Activated effector memory CD4-positive, alpha-beta T cell treated with anti-CD3 and anti-CD28 coated beads, Interleukin-2, amount 50 U/mL, for 16 hours (primary cell): ENCODE data around the gene PLSCR4.
"Not testable (repeated sequence)": the region's sequence is repeated elsewhere in the genome, so short reads cannot be mapped to it uniquely, and the experiment has no call there.

ENCODE experiments used
- DNase-seq: peaks from one replicate; pipeline ENCODE4 v3.0.0-alpha.2; 2020

PLSCR4 gene, protein sequence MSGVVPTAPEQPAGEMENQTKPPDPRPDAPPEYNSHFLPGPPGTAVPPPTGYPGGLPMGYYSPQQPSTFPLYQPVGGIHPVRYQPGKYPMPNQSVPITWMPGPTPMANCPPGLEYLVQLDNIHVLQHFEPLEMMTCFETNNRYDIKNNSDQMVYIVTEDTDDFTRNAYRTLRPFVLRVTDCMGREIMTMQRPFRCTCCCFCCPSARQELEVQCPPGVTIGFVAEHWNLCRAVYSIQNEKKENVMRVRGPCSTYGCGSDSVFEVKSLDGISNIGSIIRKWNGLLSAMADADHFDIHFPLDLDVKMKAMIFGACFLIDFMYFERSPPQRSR

GRCh38 chr3:146250449-146251382, at the start of gene PLSCR4:
PLSCR4 (minus strand) TSS chr3:146251105; CDS start chr3:146222071, 29,034 bp downstream.
- no peak for DNase-seq

GRCh38 chr3:146293401-146293800, 42.5 kb upstream of the PLSCR4 start:
- DNase-seq: not testable (repeated sequence)

GRCh38 chr3:146283781-146284445, 33.0 kb upstream of the PLSCR4 start:
- no peak for DNase-seq

- DNase-seq: no peak
Measured at GRCh38 chr3:146280864-146281263, 30.0 kb upstream of the PLSCR4 start.

- no peak for DNase-seq
Measured at GRCh38 chr3:146279951-146280350, 29.0 kb upstream of the PLSCR4 start.

GRCh38 chr3:146279013-146279412, 28.1 kb upstream of the PLSCR4 start:
- DNase-seq: no peak

GRCh38 chr3:146277953-146278631, 27.2 kb upstream of the PLSCR4 start:
- DNase-seq: no peak

DNA sequence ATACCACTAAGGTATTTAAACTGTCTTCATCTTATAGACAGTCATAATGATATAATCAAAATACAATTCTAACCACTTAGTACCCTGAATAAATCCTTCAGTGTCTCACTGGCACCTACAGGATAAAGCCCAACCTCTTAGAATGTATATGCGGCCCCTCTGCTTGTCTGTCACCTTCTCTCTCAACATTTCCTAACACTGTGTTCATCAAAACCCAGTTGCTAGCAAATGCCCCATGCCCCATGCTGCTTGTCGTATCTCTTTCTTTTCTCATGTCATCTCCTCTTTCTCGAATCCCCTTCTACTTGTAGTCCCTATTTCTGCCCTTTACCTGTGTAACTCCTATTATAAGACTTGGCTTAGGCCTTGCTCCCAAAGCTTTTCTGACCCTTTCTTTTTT, 24.6 kb upstream of the PLSCR4 start:
- DNase-seq: no peak

DNA sequence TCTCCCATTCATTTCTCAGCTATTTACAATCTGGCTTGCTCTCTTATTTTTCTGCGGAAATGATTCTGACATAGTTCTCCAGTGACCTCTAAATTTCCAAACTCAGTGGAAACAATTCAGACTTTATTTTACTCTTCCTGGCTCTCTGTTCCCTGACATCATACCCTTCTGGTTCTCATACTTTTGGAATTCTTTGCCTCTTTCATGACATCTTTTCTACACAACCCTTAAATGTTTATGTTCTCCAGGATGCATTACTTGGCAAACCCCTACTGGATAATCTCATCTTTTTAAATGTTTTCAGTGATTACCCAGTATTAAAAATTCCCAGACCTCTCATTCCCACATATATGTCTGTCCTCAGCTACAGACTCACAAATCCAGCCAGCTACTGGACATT, 23.9 kb upstream of the PLSCR4 start:
- DNase-seq: no peak

DNA sequence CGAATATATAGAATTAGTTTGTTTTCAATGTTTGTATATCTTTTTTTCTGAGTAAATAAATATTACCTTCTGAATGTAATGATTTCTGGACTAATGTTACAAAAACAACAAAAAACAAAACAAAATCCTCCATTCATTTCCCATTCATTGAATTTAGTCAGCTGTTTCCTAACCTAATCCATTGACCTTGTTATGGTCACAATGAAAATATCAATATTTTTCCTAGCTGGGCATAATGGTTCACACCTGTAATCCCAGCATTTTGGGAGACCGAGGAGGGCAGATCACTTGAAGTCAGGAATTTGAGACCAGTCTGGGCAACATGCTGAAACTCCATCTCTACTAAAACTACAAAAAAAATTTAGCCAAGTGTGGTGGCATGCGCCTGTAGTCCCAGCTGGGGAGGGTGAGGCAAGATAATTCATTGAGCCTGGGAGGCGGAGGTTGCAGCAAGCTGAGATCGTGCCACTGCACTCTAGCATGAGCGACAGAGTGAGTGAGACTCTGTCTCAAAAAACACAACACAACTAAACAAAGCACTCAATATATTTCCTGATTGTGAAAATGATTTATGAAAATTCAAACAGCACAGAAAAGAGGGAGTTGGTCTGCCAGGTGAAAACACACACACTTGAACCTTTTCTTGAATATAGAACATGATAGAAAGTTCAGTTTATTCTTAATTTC, 23.0 kb upstream of the PLSCR4 start:
- DNase-seq: no peak

DNA sequence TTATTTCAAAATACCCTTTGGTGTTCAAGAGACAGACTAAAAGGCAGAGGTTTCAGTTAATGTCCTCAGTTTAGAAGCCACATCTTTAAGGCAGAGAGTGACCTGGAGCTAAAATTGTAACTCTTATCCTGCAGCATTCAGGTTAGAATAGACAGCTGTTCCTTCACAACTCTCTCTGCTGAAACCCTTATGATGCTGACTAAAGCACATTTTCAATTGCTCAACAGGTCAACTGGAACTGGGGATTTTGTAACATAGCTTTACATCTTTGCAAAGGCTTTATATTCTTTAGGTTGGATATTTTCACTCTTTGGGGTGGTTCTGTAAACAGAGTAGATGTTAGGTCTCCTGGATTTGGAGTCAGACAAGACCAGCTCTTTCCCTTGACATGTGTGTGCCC, 20.3 kb upstream of the PLSCR4 start:
- DNase-seq: no peak

DNA sequence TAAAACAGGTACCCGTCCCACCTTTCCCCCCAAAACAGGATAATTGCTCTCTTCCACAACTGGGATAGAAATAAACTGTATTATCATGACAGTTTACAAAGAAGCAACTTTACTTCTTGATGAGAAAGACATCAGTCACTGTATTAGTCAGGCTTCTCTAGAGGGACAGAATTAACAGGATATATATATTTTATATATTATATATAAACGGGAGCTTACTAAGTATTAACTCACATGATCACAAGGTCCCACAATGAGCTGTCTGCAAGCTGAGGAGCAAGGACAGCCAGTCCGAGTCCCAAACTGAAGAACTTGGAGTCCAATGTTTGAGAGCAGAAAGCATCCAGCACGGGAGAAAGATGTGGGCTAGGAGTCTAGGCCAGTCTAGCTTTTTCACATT, 18.4 kb upstream of the PLSCR4 start:
- DNase-seq: no peak

- DNase-seq: no peak
Measured at GRCh38 chr3:146268535-146269219, 17.8 kb upstream of the PLSCR4 start.

GRCh38 chr3:146265720-146266119, 14.8 kb upstream of the PLSCR4 start:
- DNase-seq: no peak

DNA sequence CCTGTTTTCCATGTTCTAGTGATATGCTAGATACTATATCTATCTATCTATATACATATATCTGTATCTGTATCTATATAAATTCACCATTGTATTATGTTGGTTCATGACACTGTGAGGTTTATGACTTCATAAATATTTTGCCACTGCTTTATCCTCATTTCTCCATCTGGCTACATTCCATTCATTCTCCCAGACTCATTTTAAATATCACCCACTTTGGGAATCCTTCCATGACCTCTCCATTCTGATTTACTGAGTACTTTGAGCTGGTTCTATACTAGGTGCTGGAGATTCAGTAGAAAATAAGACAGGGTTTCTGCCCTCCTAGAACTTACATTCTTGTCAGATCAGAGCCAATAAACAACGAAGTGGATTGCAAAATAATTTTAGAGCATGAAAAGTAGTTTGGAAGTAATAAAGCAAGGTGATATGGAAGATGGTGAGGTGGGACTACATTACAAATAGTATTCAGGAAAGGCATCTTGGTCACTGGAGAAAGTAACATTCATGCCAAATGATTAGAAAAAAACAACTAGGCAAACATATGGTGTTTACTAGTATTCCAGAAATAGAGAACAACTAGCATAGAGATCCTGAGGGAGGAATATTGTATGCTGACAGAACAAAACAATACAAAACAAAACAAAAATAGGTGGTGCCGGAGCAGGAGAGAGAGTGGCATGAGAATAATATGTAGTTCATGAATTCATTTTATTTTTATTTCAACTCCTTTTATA, 11.6 kb upstream of the PLSCR4 start:
- no peak for DNase-seq

- DNase-seq: no peak
Measured at GRCh38 chr3:146259880-146260589, 9.1 kb upstream of the PLSCR4 start.

DNA sequence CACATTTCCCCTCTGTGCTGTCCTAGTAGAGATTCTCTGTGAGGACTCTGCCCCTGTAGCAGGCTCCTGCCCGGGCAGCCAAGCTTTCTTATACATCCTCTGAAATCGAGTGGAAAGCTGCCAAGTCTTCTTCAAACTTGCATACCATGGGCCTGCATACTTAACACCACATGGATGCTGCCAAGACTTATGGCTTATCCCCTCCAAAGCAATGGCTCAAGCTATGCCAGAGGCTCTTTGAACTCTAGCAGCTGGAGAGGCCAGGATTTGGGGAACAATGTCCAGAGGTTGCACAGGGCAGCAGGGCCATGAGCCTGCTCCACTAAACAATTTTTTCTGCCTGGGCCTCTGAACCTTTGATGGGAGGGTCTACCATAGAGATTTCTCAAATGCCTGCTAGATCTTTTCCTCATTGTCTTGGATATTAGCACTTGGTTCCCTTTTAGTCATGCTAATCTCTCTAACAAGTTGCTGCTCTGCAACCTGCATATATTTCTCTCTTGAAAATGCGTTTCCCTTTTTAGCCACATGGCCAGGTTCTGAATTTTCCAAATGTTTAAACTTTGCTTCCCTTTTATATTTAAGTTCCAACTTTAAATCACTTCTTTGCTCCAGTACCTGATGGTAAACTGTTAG, 6.1 kb upstream of the PLSCR4 start:
- no peak for DNase-seq

GRCh38 chr3:146252445-146252844, 1.5 kb upstream of the PLSCR4 start:
- DNase-seq: not testable (repeated sequence)

DNA sequence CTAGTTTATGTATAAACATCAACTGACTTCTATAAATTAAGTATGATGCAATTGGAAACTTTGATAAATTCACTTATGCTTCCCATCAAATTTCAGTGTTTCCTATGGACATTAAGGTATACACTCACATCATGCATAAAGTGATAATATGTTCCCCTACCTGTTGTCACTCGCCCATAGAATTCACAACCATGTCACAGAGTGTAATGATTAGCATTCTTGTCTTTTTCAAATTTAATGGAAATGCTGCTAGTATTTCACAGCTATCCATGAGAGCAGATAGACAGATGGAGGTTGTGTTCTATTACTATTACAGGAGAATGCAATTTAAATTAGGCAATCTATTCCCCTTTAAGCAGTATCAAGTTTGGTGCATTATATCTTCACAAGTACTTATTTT, 984 bp downstream of the PLSCR4 start:
- DNase-seq: no peak

DNA sequence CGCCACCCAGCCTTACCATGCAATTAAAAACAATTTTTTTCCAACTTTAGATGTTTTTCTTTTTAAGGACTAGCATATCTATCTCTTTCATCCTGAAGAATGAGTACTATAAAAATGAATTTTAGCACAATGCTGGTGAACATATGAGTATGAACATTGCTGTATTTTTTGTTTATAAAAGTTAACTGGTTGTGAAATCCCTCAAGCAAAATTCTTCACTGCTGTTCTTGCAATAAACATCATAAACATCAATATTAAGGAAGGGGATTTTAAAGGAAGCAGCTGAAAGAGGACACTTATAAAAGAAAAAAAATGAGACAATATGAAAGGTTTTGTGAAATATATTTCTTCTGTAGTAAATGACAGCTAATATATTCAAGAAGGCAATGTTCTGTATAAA, 3.0 kb downstream of the PLSCR4 start:
- DNase-seq: no peak
